ENCODE measurements around the gene EPHB6.

Gene EPHB6

GRCh38 chr7:142878315-142878714, 23.4 kb downstream of the EPHB6 start:
- no peak for DNase-seq

- no peak for DNase-seq
These were observed 24.2 kb downstream of the EPHB6 start for GRCh38 chr7:142879060-142879459.

- DNase-seq, result peak; percentile 20 to 21
These were observed 26.1 kb downstream of the EPHB6 start for GRCh38 chr7:142880876-142881505.

- DNase-seq, result no peak
These were observed 26.9 kb downstream of the EPHB6 start for GRCh38 chr7:142881586-142882337.

- no peak for DNase-seq
These were observed 27.4 kb downstream of the EPHB6 start for GRCh38 chr7:142882338-142882678.

- DNase-seq, result no peak
These were observed 28.3 kb downstream of the EPHB6 start for GRCh38 chr7:142883145-142883544.

- no peak for DNase-seq
These were observed 28.9 kb downstream of the EPHB6 start for GRCh38 chr7:142883571-142884285.

- no peak for DNase-seq
These were observed 29.4 kb downstream of the EPHB6 start for GRCh38 chr7:142884286-142884640.

GRCh38 chr7:142885311-142886230, 30.7 kb downstream of the EPHB6 start, which contains the start of gene TRPV6:
TRPV6 (minus strand) TSS chr7:142885745.
- DNase-seq, result no peak

GRCh38 chr7:142886866-142887265, 32.0 kb downstream of the EPHB6 start:
- DNase-seq, result no peak

GRCh38 chr7:142887282-142888015, 32.6 kb downstream of the EPHB6 start:
- DNase-seq, result no peak

GRCh38 chr7:142889816-142890215, 34.9 kb downstream of the EPHB6 start:
- no peak for DNase-seq

GRCh38 chr7:142890874-142891485, 36.1 kb downstream of the EPHB6 start:
- DNase-seq, result no peak

GRCh38 chr7:142891490-142892082, 36.7 kb downstream of the EPHB6 start:
- no peak for DNase-seq

- DNase-seq, result no peak
These were observed 38.1 kb downstream of the EPHB6 start for GRCh38 chr7:142892951-142893350.

GRCh38 chr7:142894112-142894984, 39.5 kb downstream of the EPHB6 start:
- DNase-seq, result no peak

- no peak for DNase-seq
These were observed 40.2 kb downstream of the EPHB6 start for GRCh38 chr7:142894985-142895593.

- no peak for DNase-seq
These were observed 41.3 kb downstream of the EPHB6 start for GRCh38 chr7:142896151-142896550.

- DNase-seq, result no peak
These were observed 42.0 kb downstream of the EPHB6 start for GRCh38 chr7:142896741-142897379.

All from stimulated activated CD4-positive, alpha-beta T cell treated with anti-CD3 and anti-CD28 coated beads, Interleukin-4, amount 100 ng/mL, for 4 hours (primary cell).